Esophagus squamous epithelium (tissue), 5 donors: Measurements from ENCODE around the gene BMP2K. TPM values are rescaled to one million over a fixed set of nuclear protein-coding genes. Genes with fewer than 3 reads are reported as not detected.

Experiments used
- DNase-seq: peaks from one replicate; lab custom pipeline; 2025; lab: John Stamatoyannopoulos, UW
- H3K27ac ChIP-seq, 4 donors: fragments of 200-600 bp; sonication (generic); one replicate each; pipeline ENCODE4 v1.5.1; 2016 to 2019; ENCODE audit warnings: mild to moderate bottlenecking in 1 of 4
- H3K27me3 ChIP-seq, 4 donors: fragments of 200-600 bp; sonication (generic); 1 replicate in 3 of 4; 2 replicates in 1 of 4; pipeline versions ENCODE4 v1.5.1 to v1.6.0; 2017 to 2021; ENCODE audit warnings: antibody characterized with exemption in 1 of 4
- H3K36me3 ChIP-seq, 3 donors: fragments of 200-600 bp; sonication (generic); one replicate each; pipeline ENCODE4 v1.5.1; 2016 to 2019
- H3K4me1 ChIP-seq, 3 donors: fragments of 200-600 bp; sonication (generic); one replicate each; pipeline ENCODE4 v1.5.1; 2017 to 2019
- H3K4me3 ChIP-seq, 4 donors: fragments of 200-600 bp; sonication (generic); 1 replicate in 3 of 4; 2 replicates in 1 of 4; pipeline ENCODE4 v1.5.1; 2016 to 2019; ENCODE audit warnings: mild to moderate bottlenecking in 2 of 4, moderate library complexity in 1 of 4
- H3K9me3 ChIP-seq, 3 donors: fragments of 200-600 bp; sonication (generic); one replicate each; pipeline ENCODE4 v1.5.1; 2016 to 2019
- POLR2A ChIP-seq, 4 donors: fragments of 450-650 bp; IDR thresholded peaks; one replicate each; pipeline ENCODE4 v1.6.1; 2017; ENCODE audit warnings: antibody characterized with exemption in 4 of 4, mild to moderate bottlenecking in 4 of 4, moderate library complexity in 3 of 4
- WGBS, 2 donors: methylation state at CpG; one replicate each; pipeline ENCODE4 v1.1.5; 2018; 5-methylcytosine and 5-hydroxymethylcytosine counted together
- intact Hi-C: fragments of 100-400 bp; cut with DNase I; formaldehyde crosslinking; loops from one replicate; pipeline ENCODE4 v1.15.0; 2022
- total RNA-seq, 4 donors: library from RNA; depleted of rRNA; stranded (reverse); fragments of >200 nt; gene quantifications; one replicate each; pipeline ENCODE4 v1.1.0, GENCODE V29; 2016
- TF ChIP-seq, protein P1 (sequence below), 6 experiments: fragments of 450-650 bp in 4 of 6; fragments of 200-600 bp in 2 of 6; sonication (generic) in 2 of 6; IDR thresholded peaks; one replicate each; pipeline ENCODE4 v1.5.1; 2016 to 2019; ENCODE audit warnings: antibody characterized with exemption in 6 of 6, mild to moderate bottlenecking in 4 of 6, moderate library complexity in 4 of 6
- donor health status: DM: yes; HTN: yes; CAD: no.

Gene BMP2K
- total RNA-seq, 4 donors from 2014 or later = 27.4 to 47.3 (median 33.7) TPM

DNA sequence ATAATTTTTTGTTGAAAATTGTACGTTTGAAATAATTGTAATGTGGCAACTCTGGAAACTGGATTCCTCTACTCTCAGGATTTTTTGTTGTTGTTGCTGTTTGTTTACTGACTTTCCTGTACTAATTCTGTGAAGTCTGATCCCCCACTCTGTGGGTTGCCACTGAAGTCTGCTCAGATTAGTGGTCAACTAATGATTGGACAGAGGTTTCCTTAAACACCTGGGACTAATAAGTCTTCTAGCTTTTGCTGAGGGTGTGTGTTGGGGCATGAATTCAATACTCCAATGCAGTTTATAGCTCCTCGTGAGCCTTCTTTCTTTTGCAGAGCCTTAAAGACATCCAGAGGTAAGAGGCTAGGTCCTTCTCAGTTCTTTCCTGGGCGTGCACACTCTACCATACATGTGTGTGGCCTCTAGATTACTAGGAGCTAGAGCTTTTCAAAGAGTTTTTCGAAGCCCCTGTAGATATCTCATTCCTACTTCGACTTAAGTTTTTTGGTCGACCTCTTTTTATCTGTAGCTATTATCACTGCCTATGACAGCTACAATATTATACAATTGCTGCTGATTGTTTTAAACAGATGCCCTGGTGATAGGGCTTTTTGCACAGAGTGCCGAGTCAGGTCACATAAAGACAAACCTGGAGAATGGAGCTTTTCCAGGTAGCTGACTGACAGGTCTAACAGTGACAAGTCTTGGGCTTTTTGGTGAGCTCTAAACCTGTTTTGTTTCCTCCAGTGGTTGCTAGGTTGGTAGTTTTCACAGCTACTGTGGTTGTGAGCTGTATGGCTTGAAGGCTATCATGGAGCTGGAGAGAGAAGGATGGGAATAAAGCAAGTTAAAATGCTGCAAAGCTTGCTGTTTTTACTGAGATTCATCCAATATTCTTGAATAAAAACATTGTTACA is 34.0 kb downstream of the BMP2K start:
- DNase-seq = no peak

DNA sequence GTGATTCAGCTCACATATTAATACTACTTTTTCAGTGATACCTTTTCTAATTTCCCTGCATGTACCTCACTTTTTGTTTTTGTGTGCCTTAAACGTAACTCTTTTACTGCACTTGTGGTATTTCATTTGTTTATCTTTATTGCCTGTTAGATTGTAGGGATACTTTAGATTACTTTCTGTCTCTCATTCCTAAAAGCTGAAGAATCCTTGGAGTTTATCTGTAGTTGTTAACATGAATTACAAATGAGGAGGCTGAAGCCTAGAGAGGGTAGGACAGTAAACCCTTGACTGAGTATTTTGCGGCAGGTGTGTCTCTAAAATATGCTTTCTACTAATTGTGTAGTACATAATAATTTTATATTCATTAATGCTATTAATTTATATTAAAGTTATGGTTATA is 34.9 kb downstream of the BMP2K start:
- no peaks in the 10 kb centered on the region for H3K36me3 ChIP-seq
- H3K4me1 ChIP-seq = peaks cover 0 to 15% (median 5%) of the 10 kb centered on the region in 3 donors
- H3K27me3 ChIP-seq = no peaks in the 10 kb centered on the region
- WGBS, 2 donors = 82 to 93% methylated on average over 2 of the region's 2 CpGs
- intact Hi-C loops = no loop called here
- DNase-seq = no peak
- H3K9me3 ChIP-seq = peaks cover 0 to 7% (median 3%) of the 10 kb centered on the region in 3 donors
- TF ChIP-seq POLR2A (IDR thresholded peaks at IDR 0.05) = no peak
- TF ChIP-seq, protein P1, sequence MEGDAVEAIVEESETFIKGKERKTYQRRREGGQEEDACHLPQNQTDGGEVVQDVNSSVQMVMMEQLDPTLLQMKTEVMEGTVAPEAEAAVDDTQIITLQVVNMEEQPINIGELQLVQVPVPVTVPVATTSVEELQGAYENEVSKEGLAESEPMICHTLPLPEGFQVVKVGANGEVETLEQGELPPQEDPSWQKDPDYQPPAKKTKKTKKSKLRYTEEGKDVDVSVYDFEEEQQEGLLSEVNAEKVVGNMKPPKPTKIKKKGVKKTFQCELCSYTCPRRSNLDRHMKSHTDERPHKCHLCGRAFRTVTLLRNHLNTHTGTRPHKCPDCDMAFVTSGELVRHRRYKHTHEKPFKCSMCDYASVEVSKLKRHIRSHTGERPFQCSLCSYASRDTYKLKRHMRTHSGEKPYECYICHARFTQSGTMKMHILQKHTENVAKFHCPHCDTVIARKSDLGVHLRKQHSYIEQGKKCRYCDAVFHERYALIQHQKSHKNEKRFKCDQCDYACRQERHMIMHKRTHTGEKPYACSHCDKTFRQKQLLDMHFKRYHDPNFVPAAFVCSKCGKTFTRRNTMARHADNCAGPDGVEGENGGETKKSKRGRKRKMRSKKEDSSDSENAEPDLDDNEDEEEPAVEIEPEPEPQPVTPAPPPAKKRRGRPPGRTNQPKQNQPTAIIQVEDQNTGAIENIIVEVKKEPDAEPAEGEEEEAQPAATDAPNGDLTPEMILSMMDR (IDR thresholded peaks at IDR 0.05) = no peak
- H3K27ac ChIP-seq = no peak overlapping the region
- H3K4me3 ChIP-seq = no peak overlapping the region

More for the DNA sequence above, 34.0 kb downstream of the BMP2K start:
- no peak overlapping the region for H3K27ac ChIP-seq
- intact Hi-C loops = no loop called here
- H3K4me3 ChIP-seq = no peak overlapping the region
- no peaks in the 10 kb centered on the region for H3K27me3 ChIP-seq
- TF ChIP-seq, protein P1 (IDR thresholded peaks at IDR 0.05) = no peak
- no peak for TF ChIP-seq POLR2A (IDR thresholded peaks at IDR 0.05)
- peaks cover 0 to 15% (median 5%) of the 10 kb centered on the region in 3 donors for H3K4me1 ChIP-seq
- H3K36me3 ChIP-seq = no peaks in the 10 kb centered on the region
- WGBS, 2 donors = 90 to 92% methylated on average over 7 of the region's 7 CpGs
- peaks cover 0 to 7% (median 3%) of the 10 kb centered on the region in 3 donors for H3K9me3 ChIP-seq

DNA sequence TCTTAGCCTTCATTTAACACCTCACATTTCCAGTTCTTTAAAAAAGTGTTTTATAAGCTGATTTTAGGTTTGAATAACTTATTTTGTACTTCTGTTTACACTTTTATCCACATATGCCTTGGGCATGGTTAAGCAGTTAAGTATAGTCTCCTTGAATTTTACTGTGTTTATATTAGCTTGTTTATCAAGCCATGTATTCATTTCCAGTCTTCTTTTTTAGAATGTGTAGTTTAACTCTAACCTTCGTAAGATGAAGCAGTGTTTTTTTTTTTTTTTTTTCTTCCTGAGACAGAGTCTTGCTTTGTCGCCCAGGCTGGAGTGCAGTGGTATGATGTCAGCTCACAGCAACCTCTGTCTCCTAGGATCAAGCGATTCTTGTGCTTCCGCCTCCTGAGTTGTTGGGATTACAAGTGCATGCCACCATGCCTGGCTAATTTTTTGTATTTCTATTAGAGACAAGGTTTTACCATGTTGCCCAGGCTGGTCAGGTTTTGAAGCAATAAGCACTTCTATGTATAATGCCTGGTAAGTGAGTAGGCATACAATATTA is 42.5 kb downstream of the BMP2K start:
- intact Hi-C loops = no loop called here
- Histone ChIP-seq H3K4me1 (no peaks in the 10 kb centered on the region), H3K27ac (no peak overlapping the region), H3K4me3 (no peak overlapping the region), H3K9me3 (no peaks in the 10 kb centered on the region), H3K36me3 (no peaks in the 10 kb centered on the region), H3K27me3 (no peaks in the 10 kb centered on the region)
- WGBS, 2 donors = 88 to 92% methylated on average over 4 of the region's 4 CpGs
- DNase-seq = no peak
- no peak for TF ChIP-seq POLR2A (IDR thresholded peaks at IDR 0.05)

DNA sequence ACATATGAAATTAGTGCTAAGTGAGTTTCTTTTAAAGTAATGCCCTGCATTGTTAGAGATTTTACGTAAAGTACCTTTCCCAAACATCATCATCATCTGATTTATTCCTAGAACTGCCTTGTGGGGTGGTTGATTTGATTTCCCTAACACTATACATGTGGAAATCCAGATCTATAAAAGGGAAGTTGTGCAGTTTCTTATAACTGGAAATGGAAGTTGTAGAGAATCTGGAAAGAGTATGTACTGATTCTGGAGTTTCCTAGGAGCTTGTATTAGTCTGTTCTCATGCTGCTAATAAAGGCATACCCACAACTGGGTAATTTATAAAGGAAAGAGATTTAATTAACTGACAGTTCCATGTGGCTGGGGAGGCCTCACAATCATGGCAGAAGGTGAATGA is 47.9 kb downstream of the BMP2K start:
- peaks cover 11 to 31% (median 11%) of the 10 kb centered on the region in 3 donors for H3K36me3 ChIP-seq
- 91 to 95% methylated on average over 1 of the region's 1 CpG for WGBS, 2 donors
- intact Hi-C loops = no loop called here
- no peak for DNase-seq
- H3K27ac ChIP-seq = no peak overlapping the region
- no peaks in the 10 kb centered on the region for H3K9me3 ChIP-seq
- no peaks in the 10 kb centered on the region for H3K27me3 ChIP-seq
- H3K4me1 ChIP-seq = no peaks in the 10 kb centered on the region
- TF ChIP-seq, protein P1 (IDR thresholded peaks at IDR 0.05) = no peak
- no peak for TF ChIP-seq POLR2A (IDR thresholded peaks at IDR 0.05)
- H3K4me3 ChIP-seq = no peak overlapping the region

DNA sequence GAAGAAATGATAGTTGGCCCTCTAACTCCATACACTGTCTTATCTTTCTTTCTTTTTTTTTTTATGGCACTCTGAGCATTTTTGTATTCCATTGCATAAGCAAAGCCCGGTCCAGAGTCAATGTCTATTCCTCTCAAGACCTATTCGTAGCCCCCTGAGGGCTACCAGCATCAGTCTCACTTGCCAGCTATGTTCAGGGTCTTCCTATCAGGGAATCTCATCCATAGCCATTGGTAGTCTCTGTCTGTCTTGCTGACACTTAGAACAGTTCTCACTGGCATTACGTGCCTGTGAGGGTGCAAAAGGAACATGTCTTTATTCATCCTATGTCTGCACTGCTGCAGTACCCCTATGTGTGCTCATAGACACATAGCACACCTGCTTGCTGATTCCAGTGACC is 51.0 kb downstream of the BMP2K start:
- Histone ChIP-seq H3K4me1 (no peaks in the 10 kb centered on the region), H3K36me3 (peaks cover 11 to 49% (median 11%) of the 10 kb centered on the region in 3 donors), H3K9me3 (no peaks in the 10 kb centered on the region), H3K4me3 (no peak overlapping the region), H3K27me3 (no peaks in the 10 kb centered on the region), H3K27ac (no peak overlapping the region)
- 94 to 97% methylated on average over 3 of the region's 3 CpGs for WGBS, 2 donors
- DNase-seq = no peak
- intact Hi-C loops = no loop called here
- TF ChIP-seq, protein P1 (IDR thresholded peaks at IDR 0.05) = no peak
- no peak for TF ChIP-seq POLR2A (IDR thresholded peaks at IDR 0.05)
